Limb (tissue), 2 donors: Measurements from ENCODE around the gene MBOAT2.

ENCODE experiments used
- DNase-seq, 2 donors: peaks; one replicate each; pipeline ENCODE4 v3.0.0-alpha.2; 2016; ENCODE audit errors: extremely low spot score in 2 of 2

MBOAT2 gene

GRCh38 chr2:8860239-8860638, 143.2 kb downstream of the MBOAT2 start:
- DNase-seq, result no peak

GRCh38 chr2:8858910-8859309, 144.6 kb downstream of the MBOAT2 start:
- no peak for DNase-seq

GRCh38 chr2:8858264-8858663, 145.2 kb downstream of the MBOAT2 start:
- DNase-seq, result no peak

GRCh38 chr2:8857709-8858108, 145.8 kb downstream of the MBOAT2 start:
- DNase-seq, result no peak

GRCh38 chr2:8856176-8856575, 147.3 kb downstream of the MBOAT2 start:
- no peak for DNase-seq

- DNase-seq, result no peak
Observed at GRCh38 chr2:8855010-8855409, 148.5 kb downstream of the MBOAT2 start.

GRCh38 chr2:8853426-8853825, 150.1 kb downstream of the MBOAT2 start:
- no peak for DNase-seq

GRCh38 chr2:8851811-8852560, 151.5 kb downstream of the MBOAT2 start:
- DNase-seq, result no peak

- no peak for DNase-seq
Observed at GRCh38 chr2:8850845-8851487, 152.5 kb downstream of the MBOAT2 start.

GRCh38 chr2:8849327-8849726, 154.2 kb downstream of the MBOAT2 start:
- no peak for DNase-seq

- DNase-seq, result no peak
Observed at GRCh38 chr2:8848328-8849100, 155.0 kb downstream of the MBOAT2 start.

GRCh38 chr2:8847400-8847799, 156.1 kb downstream of the MBOAT2 start:
- no peak for DNase-seq

GRCh38 chr2:8841932-8842331, 161.6 kb downstream of the MBOAT2 start:
- no peak for DNase-seq

GRCh38 chr2:8840475-8841091, 162.9 kb downstream of the MBOAT2 start:
- DNase-seq, result no peak

GRCh38 chr2:8839189-8839965, 164.1 kb downstream of the MBOAT2 start:
- no peak for DNase-seq

GRCh38 chr2:8837795-8838140, 165.7 kb downstream of the MBOAT2 start:
- no peak for DNase-seq

GRCh38 chr2:8836971-8837794, 166.3 kb downstream of the MBOAT2 start, which contains the start of gene KIDINS220:
KIDINS220 (minus strand) TSS chr2:8837613; CDS start chr2:8827093, 10,520 bp downstream.
- DNase-seq, result peak; percentile 83 to 95

- DNase-seq, result no peak
Observed at GRCh38 chr2:8835279-8835678, 168.2 kb downstream of the MBOAT2 start.

GRCh38 chr2:8833853-8834252, 169.6 kb downstream of the MBOAT2 start:
- DNase-seq, result no peak

GRCh38 chr2:8831516-8831915, 172.0 kb downstream of the MBOAT2 start:
- DNase-seq, result no peak
